DOHH2 (cell line): ENCODE measurements around the gene NYNRIN.
A peak's percentile ranks its signal among the peaks of the same experiment; 100 is the strongest.

Experiments
- H3F3A ChIP-seq: fragments of 200-600 bp; sonication (generic), shearing (Covaris generic); 2 replicates; pipeline ENCODE4 v1.6.0; 2016; ENCODE audit warnings: antibody characterized with exemption, mild to moderate bottlenecking; ENCODE audit not compliant: control insufficient read depth, insufficient read depth
- H3K27ac ChIP-seq: fragments of 200-600 bp; sonication (generic); 2 replicates; pipeline ENCODE4 v1.5.1; 2014; ENCODE audit warnings: low read depth, mild to moderate bottlenecking, low read length, moderate library complexity
- H3K27me3 ChIP-seq: fragments of 200-600 bp; sonication (generic); 2 replicates; pipeline ENCODE4 v1.6.1; 2014; ENCODE audit warnings: mild to moderate bottlenecking, low read length, mixed read lengths; ENCODE audit not compliant: control insufficient read depth
- H3K36me3 ChIP-seq: fragments of 200-600 bp; sonication (generic); 2 replicates; pipeline ENCODE4 v1.6.1; 2014; ENCODE audit warnings: mild to moderate bottlenecking, low read length, moderate library complexity, mixed read lengths; ENCODE audit not compliant: control insufficient read depth
- H3K4me1 ChIP-seq: fragments of 200-600 bp; sonication (generic); 2 replicates; pipeline ENCODE4 v1.6.1; 2014; ENCODE audit warnings: mild to moderate bottlenecking, low read length, mixed read lengths; ENCODE audit not compliant: control insufficient read depth
- H3K4me2 ChIP-seq: fragments of 200-600 bp; sonication (generic); 2 replicates; pipeline ENCODE4 v1.6.0; 2014; ENCODE audit warnings: mild to moderate bottlenecking, low read length, moderate library complexity
- H3K4me3 ChIP-seq: fragments of 200-600 bp; sonication (generic); 2 replicates; pipeline ENCODE4 v1.5.1; 2014; ENCODE audit warnings: mild to moderate bottlenecking, low read length, mixed read lengths
- H3K79me2 ChIP-seq: fragments of 200-600 bp; sonication (generic); 2 replicates; pipeline ENCODE4 v1.6.1; 2014; ENCODE audit warnings: mild to moderate bottlenecking, low read length, mixed read lengths; ENCODE audit not compliant: control insufficient read depth
- H3K9me2 ChIP-seq: fragments of 200-600 bp; sonication (generic); replicated peaks from 2 replicates; pipeline ENCODE4 v1.6.1; 2014; ENCODE audit warnings: mild to moderate bottlenecking, low read length, mixed read lengths; ENCODE audit not compliant: control insufficient read depth
- H3K9me3 ChIP-seq: fragments of 200-600 bp; sonication (generic); 2 replicates; pipeline ENCODE4 v1.6.1; 2014; ENCODE audit warnings: antibody characterized with exemption, low read length, mixed read lengths; ENCODE audit not compliant: control insufficient read depth, insufficient read depth
- H4K20me1 ChIP-seq: fragments of 200-600 bp; sonication (generic); 2 replicates; pipeline ENCODE4 v1.6.0; 2014; ENCODE audit warnings: low read depth, mild to moderate bottlenecking, antibody characterized with exemption, low read length, moderate library complexity; ENCODE audit not compliant: control insufficient read depth, insufficient read depth
- CTCF ChIP-seq: fragments of 200-600 bp; sonication (generic); IDR thresholded peaks from one replicate; pipeline ENCODE4 v1.5.1; 2014; ENCODE audit warnings: antibody characterized with exemption, mild to moderate bottlenecking, low read depth, low read length; ENCODE audit not compliant: poor library complexity, severe bottlenecking
- EZH2phosphoT487 ChIP-seq: fragments of 200-600 bp; sonication (generic); IDR thresholded peaks from 2 replicates; pipeline ENCODE4 v1.6.1; 2017; ENCODE audit warnings: borderline replicate concordance, mild to moderate bottlenecking, antibody characterized with exemption, low read length, moderate library complexity, mixed read lengths

The NYNRIN gene

GRCh38 chr14:24398653-24399446 is at the start of gene NYNRIN:
Gene NYNRIN, plus strand, starts transcription at chr14:24399003. Its CDS starts 244 bp downstream, at chr14:24399247.
- Histone ChIP-seq H3K4me1 (peaks cover 14% of the 10 kb centered on the region), H3K36me3 (no peaks in the 10 kb centered on the region), H3K79me2 (no peaks in the 10 kb centered on the region), H3K4me3 (peak within 1 kb of the TSS; percentile 63), H3K27ac (no peak within 1 kb of the TSS), H3K4me2 (peak within 1 kb of the TSS; percentile 76), H4K20me1 (no peaks in the 10 kb centered on the region), H3K27me3 (peaks cover 16% of the 10 kb centered on the region), H3K9me3 (no peaks in the 10 kb centered on the region), H3F3A (no peaks in the 10 kb centered on the region), H3K9me2 (no peaks in the 10 kb centered on the region)
- TF ChIP-seq EZH2phosphoT487 (no peak), CTCF (no peak)

GRCh38 chr14:24349742-24350141 is 49.1 kb upstream of the NYNRIN start:
- H3K9me3 ChIP-seq: no peaks in the 10 kb centered on the region
- H3K79me2 ChIP-seq: no peaks in the 10 kb centered on the region
- H3K9me2 ChIP-seq: no peaks in the 10 kb centered on the region
- no peak overlapping the region for H3K27ac ChIP-seq
- H3K36me3 ChIP-seq: no peaks in the 10 kb centered on the region
- no peak for TF ChIP-seq CTCF
- TF ChIP-seq EZH2phosphoT487: no peak
- H3K4me2 ChIP-seq: no peak overlapping the region
- H3F3A ChIP-seq: no peaks in the 10 kb centered on the region
- H3K27me3 ChIP-seq: peaks cover 45% of the 10 kb centered on the region
- H3K4me3 ChIP-seq: no peak overlapping the region
- H3K4me1 ChIP-seq: peaks cover 4% of the 10 kb centered on the region; the same call in 1 of the 2 replicates
- H4K20me1 ChIP-seq: no peaks in the 10 kb centered on the region

GRCh38 chr14:24351517-24351916 is 47.3 kb upstream of the NYNRIN start:
- Histone ChIP-seq H3K9me3 (no peaks in the 10 kb centered on the region), H3K36me3 (no peaks in the 10 kb centered on the region), H3F3A (no peaks in the 10 kb centered on the region), H3K4me1 (peaks cover 4% of the 10 kb centered on the region; the same call in 1 of the 2 replicates), H3K27me3 (peaks cover 43% of the 10 kb centered on the region), H3K9me2 (no peaks in the 10 kb centered on the region), H3K4me3 (no peak overlapping the region), H4K20me1 (no peaks in the 10 kb centered on the region), H3K27ac (no peak overlapping the region), H3K4me2 (no peak overlapping the region), H3K79me2 (no peaks in the 10 kb centered on the region)
- peak; percentile 13 for TF ChIP-seq CTCF
- TF ChIP-seq EZH2phosphoT487: no peak
